Sigmoid colon (tissue), 7 donors: Measurements from ENCODE around the gene CERS2. TPM values are rescaled to one million over a fixed set of nuclear protein-coding genes. Genes with fewer than 3 reads are reported as not detected.
A peak's percentile ranks its signal among the peaks of the same experiment; 100 is the strongest.

ENCODE experiments used
- DNase-seq: peaks from one replicate; pipeline ENCODE4 v3.0.0-alpha.2; 2019
- H3K27ac ChIP-seq, 4 donors: fragments of 200-600 bp; sonication (generic); one replicate each; pipeline ENCODE4 v1.5.1; 2016 to 2019; ENCODE audit warnings: mild to moderate bottlenecking in 1 of 4
- H3K27me3 ChIP-seq, 3 donors: fragments of 200-600 bp; sonication (generic); one replicate each; pipeline ENCODE4 v1.5.1; 2019; ENCODE audit warnings: mild to moderate bottlenecking in 1 of 3
- H3K36me3 ChIP-seq, 4 donors: fragments of 200-600 bp; sonication (generic); one replicate each; pipeline ENCODE4 v1.5.1; 2016 to 2019
- H3K4me1 ChIP-seq, 4 donors: fragments of 200-600 bp; sonication (generic); one replicate each; pipeline ENCODE4 v1.5.1; 2017 to 2019
- H3K4me3 ChIP-seq, 4 donors: fragments of 200-600 bp; sonication (generic); one replicate each; pipeline ENCODE4 v1.5.1; 2017 to 2019; ENCODE audit warnings: mild to moderate bottlenecking in 2 of 4, moderate library complexity in 1 of 4
- H3K9me3 ChIP-seq, 4 donors: fragments of 200-600 bp in 3 of 4; sonication (generic) in 3 of 4; one replicate each; pipeline versions ENCODE4 v1.5.1 to v1.6.1; 2013 to 2019
- CTCF ChIP-seq, 4 experiments: fragments of 450-650 bp in 3 of 4; fragments of 200-600 bp in 1 of 4; IDR thresholded peaks; one replicate each; pipeline ENCODE4 v1.5.1; 2016 to 2019; ENCODE audit warnings: antibody characterized with exemption in 4 of 4, mild to moderate bottlenecking in 3 of 4, moderate library complexity in 2 of 4
- EP300 ChIP-seq, 4 donors: sonication (generic); formaldehyde crosslinking; IDR thresholded peaks; one replicate each; pipeline ENCODE4 v1.6.1; 2017; ENCODE audit warnings: antibody characterized with exemption in 4 of 4
- POLR2A ChIP-seq, 2 donors: fragments of 450-650 bp; IDR thresholded peaks; one replicate each; pipeline ENCODE4 v1.6.1; 2016; ENCODE audit warnings: antibody characterized with exemption in 2 of 2, mild to moderate bottlenecking in 2 of 2, moderate library complexity in 2 of 2
- POLR2AphosphoS5 ChIP-seq, 4 donors: sonication (generic); formaldehyde crosslinking; IDR thresholded peaks; one replicate each; pipeline ENCODE4 v1.6.1; 2017; ENCODE audit warnings: antibody characterized with exemption in 4 of 4
- WGBS, 2 donors: extraction: QIAGEN DNeasy Blood & Tissue Kit; methylation state at CpG; one replicate each; pipeline ENCODE4 v1.1.7; 2013; 5-methylcytosine and 5-hydroxymethylcytosine counted together
- intact Hi-C: fragments of 100-400 bp; cut with DNase I; formaldehyde crosslinking; loops from one replicate; pipeline ENCODE4 v1.15.1; 2023
- polyA plus RNA-seq, 3 donors: library from polyadenylated mRNA; stranded (reverse); fragments of 200-250 nt; gene quantifications; one replicate each; pipeline ENCODE4 v1.2.3, GENCODE V29; 2013
- total RNA-seq, 4 donors: library from RNA; depleted of rRNA; stranded (reverse); fragments of >200 nt; gene quantifications; one replicate each; pipeline ENCODE4 v1.1.0, GENCODE V29; 2016
- donor health status: healthy with polysubstance abuse.
- donor health status: Bipolar disorder and iron deficiency.
- donor health status: healthy.

Gene CERS2
- total and polyA plus RNA-seq, 7 donors: 50.6 to 115 (median 82.0) TPM

- intact Hi-C loops: no loop called here
Observed at GRCh38 chr1:151007853-151008243, 33.2 kb upstream of the CERS2 start.

GRCh38 chr1:151006327-151007052 lies 31.9 kb upstream of the CERS2 start, which contains the start of gene MINDY1:
Gene MINDY1, minus strand, starts transcription at chr1:151006902. Its CDS starts 4,285 bp downstream, at chr1:151002617.
- 2% methylated on average over 18 of the region's 18 CpGs for WGBS, 2 donors
- Histone ChIP-seq H3K4me3 (peak within 1 kb of the TSS; percentile 56 to 73 (median 66)), H3K4me1 (peaks cover 0 to 75% (median 60%) of the 10 kb centered on the region in 4 donors), H3K27ac (peak within 1 kb of the TSS; percentile 85 to 93 (median 88)), H3K27me3 (no peaks in the 10 kb centered on the region), H3K9me3 (no peaks in the 10 kb centered on the region), H3K36me3 (peaks cover 0 to 9% (median 4%) of the 10 kb centered on the region in 4 donors)
- TF ChIP-seq POLR2A (IDR thresholded peaks at IDR 0.05) (peak; percentile 69 to 74), POLR2AphosphoS5 (IDR thresholded peaks at IDR 0.05) (peak; percentile 85 to 91 (median 90)), EP300 (IDR thresholded peaks at IDR 0.05) (no peak), CTCF (IDR thresholded peaks at IDR 0.05) (peak; percentile 34 to 62 (median 56))
- intact Hi-C loops: loop anchor here (1.0 kb wide), 1 partner anchor 31 kb away; no protein-coding TSS in a partner anchor
- DNase-seq: peak; percentile 90

More at GRCh38 chr1:151007853-151008243, 33.2 kb upstream of the CERS2 start:
- DNase-seq: no peak
- 5 to 22% methylated on average over 4 of the region's 4 CpGs for WGBS, 2 donors
- Histone ChIP-seq H3K4me1 (peaks cover 0 to 73% (median 58%) of the 10 kb centered on the region in 4 donors), H3K27ac (peak overlapping the region; percentile 85 to 93 (median 88)), H3K9me3 (no peaks in the 10 kb centered on the region), H3K4me3 (peak overlapping the region; percentile 70 to 84 (median 82)), H3K27me3 (no peaks in the 10 kb centered on the region), H3K36me3 (no peaks in the 10 kb centered on the region)
- TF ChIP-seq EP300 (IDR thresholded peaks at IDR 0.05): no peak
- no peak for TF ChIP-seq CTCF (IDR thresholded peaks at IDR 0.05)
- TF ChIP-seq POLR2A (IDR thresholded peaks at IDR 0.05): no peak
- TF ChIP-seq POLR2AphosphoS5 (IDR thresholded peaks at IDR 0.05): no peak

GRCh38 chr1:151005729-151006319 lies 31.2 kb upstream of the CERS2 start:
- TF ChIP-seq CTCF (IDR thresholded peaks at IDR 0.05) (no peak), POLR2AphosphoS5 (IDR thresholded peaks at IDR 0.05) (no peak), EP300 (IDR thresholded peaks at IDR 0.05) (no peak), POLR2A (IDR thresholded peaks at IDR 0.05) (no peak)
- intact Hi-C loops: loop anchor here (1.0 kb wide), 1 partner anchor 31 kb away; no protein-coding TSS in a partner anchor

GRCh38 chr1:151003180-151003579 lies 28.5 kb upstream of the CERS2 start:
- no peak for DNase-seq
- TF ChIP-seq POLR2A (IDR thresholded peaks at IDR 0.05): no peak
- Histone ChIP-seq H3K36me3 (peaks cover 9 to 41% (median 20%) of the 10 kb centered on the region in 4 donors), H3K4me1 (peaks cover 0 to 55% (median 48%) of the 10 kb centered on the region in 4 donors), H3K27me3 (no peaks in the 10 kb centered on the region), H3K9me3 (no peaks in the 10 kb centered on the region), H3K4me3 (peak overlapping the region in 2 of 4 donors; percentile 56 to 63), H3K27ac (peak overlapping the region in 3 of 4 donors; percentile 6 to 37 (median 33))
- intact Hi-C loops: no loop called here

More at GRCh38 chr1:151005729-151006319, 31.2 kb upstream of the CERS2 start:
- no peak for DNase-seq
- H3K4me1 ChIP-seq: peaks cover 0 to 72% (median 60%) of the 10 kb centered on the region in 4 donors
- 9 to 23% methylated on average over 4 of the region's 4 CpGs for WGBS, 2 donors
- H3K36me3 ChIP-seq: peaks cover 0 to 16% (median 6%) of the 10 kb centered on the region in 4 donors
- peak overlapping the region; percentile 85 to 93 (median 88) for H3K27ac ChIP-seq
- no peaks in the 10 kb centered on the region for H3K27me3 ChIP-seq
- H3K9me3 ChIP-seq: no peaks in the 10 kb centered on the region
- H3K4me3 ChIP-seq: peak overlapping the region; percentile 56 to 73 (median 64)

GRCh38 chr1:151002611-151003010 lies 28.0 kb upstream of the CERS2 start:
- Histone ChIP-seq H3K4me1 (peaks cover 0 to 50% (median 43%) of the 10 kb centered on the region in 4 donors), H3K27ac (peak overlapping the region in 1 of 4 donors; percentile 6), H3K36me3 (peaks cover 9 to 47% (median 23%) of the 10 kb centered on the region in 4 donors), H3K27me3 (no peaks in the 10 kb centered on the region), H3K9me3 (no peaks in the 10 kb centered on the region), H3K4me3 (no peak overlapping the region)
- WGBS, 2 donors: 37 to 48% methylated on average over 2 of the region's 2 CpGs
- DNase-seq: no peak
- intact Hi-C loops: no loop called here
- TF ChIP-seq POLR2AphosphoS5 (IDR thresholded peaks at IDR 0.05): no peak
